B cell (primary cell): ENCODE results near the gene THEMIS.

Experiments
- CTCF ChIP-seq: fragments of 200-600 bp; IDR thresholded peaks from one replicate; pipeline ENCODE4 v1.8.0; 2022; ENCODE audit warnings: antibody characterized with exemption, mild to moderate bottlenecking
- EZH2 ChIP-seq: IDR thresholded peaks from 2 replicates; pipeline ENCODE4 v1.6.1; 2012; ENCODE audit warnings: borderline replicate concordance, low read depth, mild to moderate bottlenecking, moderate library complexity, low read length; ENCODE audit not compliant: insufficient read depth, poor library complexity, severe bottlenecking

- TF ChIP-seq CTCF (no peak), EZH2 (no peak)
Measured at GRCh38 chr6:127811900-127812570, 88.8 kb downstream of the THEMIS start.
